IPS DF 19.7 (cell line): ENCODE measurements around the gene LPGAT1.
"Not testable (repeated sequence)": the region's sequence is repeated elsewhere in the genome, so short reads cannot be mapped to it uniquely, and the experiment has no call there.

Experiments
- DNase-seq: peaks from one replicate; pipeline ENCODE4 v3.0.0-alpha.2; 2013; ENCODE audit warnings: low read depth, low spot score

LPGAT1 gene

GRCh38 chr1:211735208-211736170 lies 95.1 kb downstream of the LPGAT1 start:
- DNase-seq: no peak

GRCh38 chr1:211734791-211735190 lies 95.8 kb downstream of the LPGAT1 start:
- DNase-seq: no peak

GRCh38 chr1:211734359-211734758 lies 96.2 kb downstream of the LPGAT1 start:
- DNase-seq: no peak

- no peak for DNase-seq
These were observed 98.1 kb downstream of the LPGAT1 start for GRCh38 chr1:211732293-211732980.

GRCh38 chr1:211731456-211732292 lies 98.9 kb downstream of the LPGAT1 start:
- DNase-seq: no peak

GRCh38 chr1:211730347-211730746 lies 100.2 kb downstream of the LPGAT1 start:
- DNase-seq: no peak

GRCh38 chr1:211729238-211729637 lies 101.3 kb downstream of the LPGAT1 start:
- no peak for DNase-seq

GRCh38 chr1:211726467-211726995 lies 104.0 kb downstream of the LPGAT1 start:
- DNase-seq: no peak

GRCh38 chr1:211724687-211725196 lies 105.8 kb downstream of the LPGAT1 start:
- no peak for DNase-seq

GRCh38 chr1:211723273-211723672 lies 107.3 kb downstream of the LPGAT1 start:
- DNase-seq: no peak

- DNase-seq: no peak
These were observed 108.0 kb downstream of the LPGAT1 start for GRCh38 chr1:211722277-211723175.

GRCh38 chr1:211716555-211716954 lies 114.0 kb downstream of the LPGAT1 start:
- not testable (repeated sequence) for DNase-seq

- no peak for DNase-seq
These were observed 114.6 kb downstream of the LPGAT1 start for GRCh38 chr1:211715971-211716370.

- DNase-seq: no peak
These were observed 116.4 kb downstream of the LPGAT1 start for GRCh38 chr1:211714154-211714553.

GRCh38 chr1:211713231-211713630 lies 117.3 kb downstream of the LPGAT1 start:
- no peak for DNase-seq

GRCh38 chr1:211711315-211711705 lies 119.3 kb downstream of the LPGAT1 start:
- DNase-seq: no peak

- DNase-seq: no peak
These were observed 119.8 kb downstream of the LPGAT1 start for GRCh38 chr1:211710566-211711314.

- DNase-seq: no peak
These were observed 121.6 kb downstream of the LPGAT1 start for GRCh38 chr1:211708926-211709325.

GRCh38 chr1:211708006-211708405 lies 122.6 kb downstream of the LPGAT1 start:
- no peak for DNase-seq
